Mononuclear cell (primary cell): Measurements from ENCODE around the gene CKM. TPM values are rescaled to one million over a fixed set of nuclear protein-coding genes. Genes with fewer than 3 reads are reported as not detected.

Experiments
- H3K27me3 ChIP-seq: 2 replicates; pipeline ENCODE4 v1.6.0; 2011; ENCODE audit warnings: low read length, control low read depth; ENCODE audit not compliant: insufficient read depth
- H3K4me1 ChIP-seq: 2 replicates; pipeline ENCODE4 v1.5.1; 2011; ENCODE audit warnings: mild to moderate bottlenecking, low read length, control low read depth; ENCODE audit not compliant: insufficient read depth
- H3K4me3 ChIP-seq: 2 replicates; pipeline ENCODE4 v1.5.1; 2011; ENCODE audit warnings: mild to moderate bottlenecking, low read length, moderate library complexity
- H3K9me3 ChIP-seq: 2 replicates; pipeline ENCODE4 v1.5.1; 2011; ENCODE audit warnings: low read depth, mild to moderate bottlenecking, control low read depth, low read length
- total RNA-seq: library from RNA; depleted of rRNA; stranded (reverse); fragments of >200 nt; gene quantifications from one replicate; pipeline ENCODE4 v1.2.3, GENCODE V29; 2012

CKM gene
- total RNA-seq, 1 donor, result not detected

DNA sequence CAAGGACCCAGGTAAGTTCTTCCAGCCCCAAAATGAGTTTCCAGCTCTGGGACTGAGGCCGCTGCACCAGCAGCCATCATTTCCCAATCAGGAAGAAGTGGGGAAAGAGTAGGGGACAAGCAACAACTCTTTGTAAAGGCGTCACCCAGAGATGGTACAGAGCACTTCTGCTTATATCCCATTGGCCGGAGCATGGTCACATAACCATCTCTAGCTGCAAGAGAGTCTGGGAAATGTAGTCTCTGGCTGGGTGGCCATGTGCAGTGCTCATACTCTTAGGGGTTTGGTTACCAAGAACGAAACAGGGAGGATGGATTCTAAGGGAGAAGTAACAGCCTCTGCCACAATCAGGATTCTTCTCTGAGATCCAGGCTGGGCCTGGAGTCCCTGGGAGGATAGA, 26.3 kb downstream of the CKM start:
- Histone ChIP-seq H3K9me3 (no peaks in the 10 kb centered on the region), H3K4me1 (peaks cover 7% of the 10 kb centered on the region), H3K27me3 (no peaks in the 10 kb centered on the region), H3K4me3 (no peak overlapping the region)

DNA sequence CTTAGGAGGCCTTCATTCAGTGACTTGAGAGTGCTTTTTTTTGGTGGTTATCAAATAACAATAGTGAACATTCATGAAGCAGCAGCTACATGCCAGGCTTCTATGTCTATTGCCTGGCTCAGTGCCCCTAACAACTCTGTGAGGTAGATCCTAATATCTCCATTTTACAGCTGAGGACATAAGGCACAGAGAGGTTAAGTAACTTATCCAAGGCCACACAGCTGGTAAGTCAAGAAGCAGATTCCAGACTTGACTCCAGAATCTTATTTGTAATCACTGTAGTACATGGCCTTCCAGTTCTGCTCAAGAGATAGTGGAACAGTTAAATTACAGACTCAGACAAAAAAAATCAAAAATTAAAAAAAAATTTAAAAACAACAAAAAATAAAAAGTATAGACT, 26.8 kb downstream of the CKM start:
- H3K27me3 ChIP-seq, result no peaks in the 10 kb centered on the region
- peaks cover 7% of the 10 kb centered on the region for H3K4me1 ChIP-seq
- no peak overlapping the region for H3K4me3 ChIP-seq
- no peaks in the 10 kb centered on the region for H3K9me3 ChIP-seq

DNA sequence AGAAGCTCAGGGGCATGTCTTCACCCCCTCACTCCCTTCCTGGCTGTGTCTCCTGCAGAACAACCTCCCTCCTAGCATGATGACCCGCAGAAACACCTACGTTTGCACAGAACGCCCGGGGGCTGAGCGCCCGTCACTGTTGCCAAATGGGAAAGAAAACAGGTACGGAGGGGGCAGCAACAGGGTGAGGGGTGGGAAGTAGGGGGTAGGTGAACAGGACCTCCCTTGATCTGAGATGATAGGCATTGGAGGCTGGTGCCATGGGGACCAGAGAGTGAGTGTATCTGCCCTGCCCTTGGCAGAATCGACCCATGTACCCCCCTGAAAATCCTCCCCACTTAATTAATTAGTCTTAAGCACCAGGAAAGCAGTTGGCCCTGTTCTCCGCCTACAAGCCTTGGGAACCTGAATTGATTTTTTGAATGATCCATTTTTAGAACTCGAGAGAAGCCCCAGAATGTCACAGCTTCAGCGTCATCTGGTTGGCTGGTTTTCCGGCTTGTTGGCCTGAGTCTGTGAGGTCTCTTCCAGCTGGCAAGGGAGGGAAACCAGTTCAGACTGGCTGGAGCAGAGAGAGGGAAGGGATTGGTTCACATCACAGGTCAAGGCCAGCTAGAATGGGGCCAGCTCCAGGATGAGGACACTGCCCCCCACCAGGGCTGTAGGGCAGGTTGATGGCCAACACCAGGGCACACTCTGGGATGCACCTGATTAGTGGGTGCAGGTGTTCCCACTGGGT, 28.2 kb downstream of the CKM start:
- Histone ChIP-seq H3K27me3 (no peaks in the 10 kb centered on the region), H3K4me1 (peaks cover 7% of the 10 kb centered on the region), H3K4me3 (no peak overlapping the region), H3K9me3 (no peaks in the 10 kb centered on the region)

DNA sequence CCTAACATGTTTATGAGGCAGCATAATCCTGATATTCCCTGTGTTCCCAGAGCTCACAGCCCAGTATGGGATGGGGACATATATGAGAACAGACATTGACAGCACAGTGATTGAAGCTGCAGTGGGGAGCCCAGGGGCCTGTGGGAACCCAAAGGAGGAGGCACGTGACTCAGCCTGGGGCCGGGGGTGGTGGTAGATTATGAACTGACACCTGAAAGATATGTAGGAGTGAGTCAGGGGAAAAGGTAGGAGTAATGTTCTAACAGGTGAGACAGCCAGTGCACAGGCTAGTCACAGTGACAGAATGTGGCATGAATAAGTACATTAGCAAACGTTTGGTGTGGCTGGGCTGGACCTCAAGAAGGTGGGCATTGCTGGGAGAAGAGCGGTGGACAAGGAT, 29.0 kb downstream of the CKM start:
- Histone ChIP-seq H3K9me3 (no peaks in the 10 kb centered on the region), H3K4me3 (no peak overlapping the region), H3K27me3 (no peaks in the 10 kb centered on the region), H3K4me1 (peaks cover 7% of the 10 kb centered on the region)

DNA sequence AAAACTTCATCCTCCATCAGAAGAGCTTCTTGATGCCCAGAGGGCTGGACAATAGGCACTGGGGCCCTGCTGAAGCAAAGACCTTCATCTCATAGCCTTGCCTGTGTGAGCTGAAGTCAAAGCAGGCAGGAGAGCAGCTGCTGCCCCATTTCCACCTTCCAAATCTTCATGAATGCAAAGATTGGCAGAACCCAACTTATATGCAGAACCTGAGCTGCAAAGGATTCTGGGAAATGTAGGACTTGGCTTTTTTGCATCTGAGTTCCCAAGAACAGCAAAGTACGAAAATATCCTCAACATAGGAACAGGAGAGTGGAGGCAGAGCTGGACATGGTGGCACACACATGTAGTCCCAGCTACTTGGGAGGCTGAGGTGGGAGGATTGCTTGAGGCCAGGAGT, 30.8 kb downstream of the CKM start:
- Histone ChIP-seq H3K4me1 (peaks cover 7% of the 10 kb centered on the region), H3K27me3 (no peaks in the 10 kb centered on the region), H3K9me3 (no peaks in the 10 kb centered on the region), H3K4me3 (no peak overlapping the region)

DNA sequence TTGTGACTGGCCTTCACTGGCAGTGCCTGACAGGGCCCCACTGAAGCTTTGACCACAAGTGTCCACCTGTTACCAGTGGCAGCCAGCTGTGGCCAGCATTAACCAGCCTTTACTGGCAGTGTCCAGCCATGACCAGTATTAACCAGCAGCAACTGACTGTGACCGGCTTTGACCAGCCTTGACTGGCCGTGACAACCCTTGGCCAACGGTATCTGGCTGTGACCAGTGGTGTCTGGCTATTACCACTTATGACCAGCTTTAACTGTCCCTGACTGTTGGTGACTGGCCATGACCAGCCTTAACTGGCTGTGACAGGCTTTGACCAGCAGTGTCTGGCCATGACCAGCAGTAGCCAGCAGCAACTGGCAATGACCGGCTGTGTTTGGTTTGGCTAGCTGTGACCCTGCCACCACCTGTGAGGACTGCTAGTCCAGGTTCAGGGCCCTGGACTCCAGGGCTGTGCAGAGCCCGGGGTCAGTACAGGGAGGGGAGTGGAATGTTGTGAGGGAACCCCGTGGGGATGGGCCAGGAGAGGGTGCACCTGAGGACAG, 32.2 kb downstream of the CKM start:
- Histone ChIP-seq H3K4me3 (no peak overlapping the region), H3K27me3 (no peaks in the 10 kb centered on the region), H3K4me1 (no peaks in the 10 kb centered on the region), H3K9me3 (no peaks in the 10 kb centered on the region)

DNA sequence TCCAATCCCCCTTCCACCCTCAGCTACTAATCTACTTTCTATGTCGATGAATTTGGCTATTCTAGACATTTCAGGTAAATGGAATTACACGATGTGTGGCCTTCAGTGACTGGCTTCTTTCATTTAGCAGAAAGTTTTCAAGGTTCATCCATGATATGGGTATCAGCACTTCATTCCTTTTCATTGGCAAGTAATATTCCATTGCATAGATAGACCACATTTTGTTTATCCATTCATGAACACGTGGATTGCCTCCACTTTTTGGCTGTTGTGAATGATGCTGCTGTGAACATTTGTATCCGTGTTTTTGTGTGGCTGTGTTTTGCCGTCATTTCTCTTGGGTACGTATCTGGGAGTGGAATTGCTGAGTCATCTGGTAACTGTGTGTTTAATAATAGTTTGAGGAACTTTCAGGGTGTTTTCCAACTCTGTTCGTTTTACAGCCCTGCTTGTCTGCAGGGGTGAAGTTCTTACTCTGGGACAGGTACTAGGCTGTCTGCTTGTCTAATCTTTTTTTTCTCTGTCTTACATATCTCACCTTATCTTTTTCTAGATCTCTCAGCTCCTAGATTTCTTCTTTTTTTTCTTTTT, 39.1 kb downstream of the CKM start:
- Histone ChIP-seq H3K4me1 (peaks cover 16% of the 10 kb centered on the region), H3K4me3 (no peak overlapping the region), H3K9me3 (no peaks in the 10 kb centered on the region), H3K27me3 (no peaks in the 10 kb centered on the region)

DNA sequence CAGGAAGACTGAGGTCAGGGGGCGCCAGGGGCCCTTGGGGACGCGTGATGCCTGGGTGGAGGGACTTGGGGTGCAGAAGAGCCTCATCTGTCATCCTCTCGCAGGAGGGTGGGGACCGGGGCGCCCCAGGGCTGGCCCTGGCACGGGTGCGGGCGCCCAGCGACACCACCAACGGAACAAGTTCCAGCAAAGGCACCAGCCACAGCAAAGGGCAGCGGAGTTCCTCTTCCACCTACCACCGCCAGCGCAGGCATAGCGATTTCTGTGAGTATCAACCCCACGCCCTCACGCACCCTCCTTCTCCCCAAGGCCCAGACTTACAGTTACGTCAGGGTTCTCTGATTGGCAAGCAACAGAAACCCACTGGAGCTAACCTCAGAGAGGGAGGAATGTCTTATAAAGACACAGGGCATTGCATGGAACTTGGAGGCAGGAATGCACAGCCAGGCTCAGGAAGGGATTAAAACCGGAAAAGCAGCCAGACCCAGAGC, 42.2 kb downstream of the CKM start:
- peaks cover 16% of the 10 kb centered on the region for H3K4me1 ChIP-seq
- no peaks in the 10 kb centered on the region for H3K9me3 ChIP-seq
- no peak overlapping the region for H3K4me3 ChIP-seq
- H3K27me3 ChIP-seq, result no peaks in the 10 kb centered on the region

DNA sequence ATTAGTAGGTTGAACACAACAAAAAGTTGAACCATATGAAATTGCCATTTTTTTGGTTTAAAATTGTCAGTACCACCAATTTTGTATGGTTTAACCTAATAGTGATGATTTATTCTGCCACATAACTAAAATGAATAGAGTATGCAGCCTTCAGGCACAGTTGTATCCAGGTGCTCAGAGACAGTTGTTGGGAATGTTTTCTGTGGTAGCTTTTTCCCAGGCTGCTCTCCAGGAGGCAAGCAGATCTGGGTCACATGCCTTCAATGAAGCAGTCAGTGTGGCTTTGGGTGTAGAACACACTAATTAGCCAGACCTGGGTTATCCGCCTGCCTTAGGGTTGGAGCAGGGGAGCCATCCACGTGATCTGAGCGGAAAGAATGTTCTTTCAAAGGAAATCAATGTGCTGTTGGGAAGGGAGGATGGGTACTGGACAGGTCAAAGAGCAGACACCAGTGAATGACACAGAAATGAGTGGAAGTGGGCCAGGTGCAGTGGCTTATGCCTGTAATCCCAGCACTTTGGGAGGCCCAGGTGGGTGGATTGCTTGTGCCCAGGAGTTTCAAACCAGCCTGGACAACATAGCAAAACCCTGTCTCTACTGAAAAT, 43.0 kb downstream of the CKM start:
- Histone ChIP-seq H3K27me3 (no peaks in the 10 kb centered on the region), H3K4me3 (no peak overlapping the region), H3K9me3 (no peaks in the 10 kb centered on the region), H3K4me1 (peaks cover 16% of the 10 kb centered on the region)

DNA sequence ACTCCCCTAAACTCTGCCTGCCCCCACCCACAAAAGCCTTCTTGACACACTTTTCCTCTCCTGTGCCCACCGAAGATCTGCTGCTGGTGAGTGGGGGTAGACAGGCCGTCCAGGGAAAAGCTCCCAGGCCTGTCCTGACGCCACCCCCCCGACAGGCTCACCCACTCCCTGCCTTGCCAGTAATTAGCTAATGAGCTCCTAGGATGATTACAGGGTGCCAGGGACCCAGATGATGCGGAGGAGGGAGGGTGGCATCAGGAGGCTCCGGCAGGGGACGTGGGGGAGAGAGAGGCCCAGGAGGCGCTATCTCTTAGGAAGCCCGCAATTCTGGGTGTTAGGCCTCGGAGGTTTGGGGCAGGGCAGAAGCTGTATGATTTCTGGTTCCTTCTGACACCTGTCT, 44.6 kb downstream of the CKM start:
- H3K9me3 ChIP-seq, result no peaks in the 10 kb centered on the region
- H3K4me3 ChIP-seq, result no peak overlapping the region
- no peaks in the 10 kb centered on the region for H3K27me3 ChIP-seq
- peaks cover 5% of the 10 kb centered on the region for H3K4me1 ChIP-seq

DNA sequence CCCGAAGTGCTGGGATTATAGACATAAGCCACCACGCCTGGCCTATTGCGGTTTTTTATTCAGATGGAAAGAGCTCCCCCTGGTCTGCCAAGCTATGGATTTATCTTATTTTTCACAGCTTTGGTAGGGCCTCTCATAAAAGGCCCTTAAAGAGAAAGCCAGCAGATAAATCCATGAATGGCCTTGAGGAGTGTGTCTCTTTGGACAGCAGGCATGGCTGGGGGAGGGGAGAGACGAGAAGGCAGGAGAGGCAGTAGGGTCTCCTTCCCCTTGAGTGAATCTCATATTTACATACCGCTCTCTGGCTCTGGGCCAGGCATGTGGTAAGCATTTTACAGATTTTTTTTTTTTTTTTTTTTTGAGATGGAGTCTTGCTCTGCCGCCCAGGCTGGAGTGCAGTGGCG, 46.4 kb downstream of the CKM start:
- Histone ChIP-seq H3K27me3 (no peaks in the 10 kb centered on the region), H3K4me1 (no peaks in the 10 kb centered on the region), H3K9me3 (no peaks in the 10 kb centered on the region), H3K4me3 (no peak overlapping the region)

DNA sequence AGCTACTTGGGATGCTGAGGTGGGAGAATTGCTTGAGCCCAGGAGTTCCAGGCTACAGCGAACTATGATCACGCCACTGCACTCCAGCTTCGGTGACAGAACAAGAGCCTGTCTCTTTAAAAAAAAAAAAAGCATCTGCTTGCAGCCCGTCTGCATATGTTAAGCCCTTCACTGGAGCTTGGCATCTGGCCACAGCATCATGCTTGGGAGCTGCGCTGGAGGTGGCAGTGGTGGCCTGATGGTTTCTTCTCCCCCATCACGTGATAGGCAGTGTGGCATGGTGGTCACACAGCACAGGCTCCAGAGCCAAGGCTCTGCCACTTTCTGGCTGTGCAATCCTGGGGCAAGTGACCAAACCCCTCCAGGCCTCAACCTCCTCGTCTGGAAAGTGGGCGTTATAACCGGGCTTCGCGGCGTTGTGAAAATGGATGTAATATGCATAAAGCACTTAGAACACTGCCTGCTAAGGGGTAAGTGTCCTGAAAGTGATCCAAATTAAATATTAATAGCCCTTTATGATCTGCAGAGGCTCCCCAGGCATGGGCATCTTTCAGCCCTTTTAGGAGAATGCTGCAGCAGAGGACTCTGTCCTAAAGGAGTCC, 47.2 kb downstream of the CKM start:
- no peaks in the 10 kb centered on the region for H3K9me3 ChIP-seq
- H3K27me3 ChIP-seq, result no peaks in the 10 kb centered on the region
- no peak overlapping the region for H3K4me3 ChIP-seq
- no peaks in the 10 kb centered on the region for H3K4me1 ChIP-seq

DNA sequence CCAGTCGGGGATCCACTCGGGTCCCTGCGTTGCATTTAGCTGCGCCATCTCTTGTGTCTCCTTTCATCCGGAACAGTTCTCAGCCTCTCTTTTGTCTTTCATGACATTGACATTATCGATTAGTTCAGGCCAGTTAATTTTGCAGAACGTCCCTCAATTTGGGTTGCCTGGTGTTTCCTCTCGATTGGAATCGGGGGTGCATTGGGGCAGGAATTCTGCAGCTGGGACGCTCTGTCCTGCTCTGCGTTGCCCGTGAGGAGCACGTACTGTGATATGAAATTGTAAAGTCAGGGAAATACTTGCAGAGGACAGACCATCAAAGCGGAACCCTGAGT, 49.2 kb downstream of the CKM start:
- no peaks in the 10 kb centered on the region for H3K9me3 ChIP-seq
- H3K4me1 ChIP-seq, result no peaks in the 10 kb centered on the region
- no peak overlapping the region for H3K4me3 ChIP-seq

DNA sequence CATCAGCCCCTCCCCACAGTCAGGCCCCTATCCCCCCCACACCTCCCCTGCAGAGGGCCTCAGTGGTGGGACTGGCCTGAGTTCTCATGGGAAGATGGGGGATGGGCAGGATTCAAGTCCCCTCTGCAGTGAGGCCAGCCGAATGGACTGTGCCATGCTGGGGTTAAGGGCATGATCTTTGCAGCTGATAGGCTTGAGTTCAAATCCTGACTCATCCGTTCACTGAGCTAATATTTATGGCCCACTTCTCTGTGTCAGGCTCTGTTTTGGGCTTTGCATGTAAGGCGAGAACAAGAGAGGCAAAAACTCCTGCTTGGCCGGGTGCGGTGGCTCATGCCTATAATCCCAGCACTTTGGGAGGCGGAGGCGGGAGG, 51.0 kb downstream of the CKM start:
- H3K4me3 ChIP-seq, result no peak overlapping the region
- H3K9me3 ChIP-seq, result no peaks in the 10 kb centered on the region
- H3K27me3 ChIP-seq, result no peaks in the 10 kb centered on the region
- H3K4me1 ChIP-seq, result no peaks in the 10 kb centered on the region

More for the DNA sequence above, 49.2 kb downstream of the CKM start:
- H3K27me3 ChIP-seq, result no peaks in the 10 kb centered on the region

DNA sequence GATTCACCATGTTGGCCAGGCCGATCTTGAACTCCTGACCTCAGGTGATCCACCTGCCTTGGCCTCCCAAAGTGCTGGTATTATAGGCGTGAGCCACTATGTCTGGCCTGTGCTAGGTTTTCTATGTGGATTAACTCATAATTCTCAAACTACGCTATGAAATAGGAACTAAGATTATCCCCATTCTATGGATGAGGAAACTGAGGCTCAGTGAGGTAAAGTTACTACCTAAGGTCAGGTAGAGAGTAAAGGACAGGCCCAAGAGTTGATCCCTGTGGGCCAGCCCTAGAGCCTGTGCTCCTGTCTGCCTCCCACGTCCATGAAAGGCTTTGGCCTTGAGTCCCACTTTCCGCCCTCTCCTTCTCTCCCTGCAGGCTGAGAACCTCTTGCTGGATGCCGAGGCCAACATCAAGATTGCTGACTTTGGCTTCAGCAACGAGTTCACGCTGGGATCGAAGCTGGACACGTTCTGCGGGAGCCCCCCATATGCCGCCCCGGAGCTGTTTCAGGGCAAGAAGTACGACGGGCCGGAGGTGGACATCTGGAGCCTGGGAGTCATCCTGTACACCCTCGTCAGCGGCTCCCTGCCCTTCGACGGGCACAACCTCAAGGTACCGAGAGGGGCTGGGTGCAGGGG, 51.5 kb downstream of the CKM start:
- Histone ChIP-seq H3K4me1 (no peaks in the 10 kb centered on the region), H3K9me3 (no peaks in the 10 kb centered on the region), H3K27me3 (no peaks in the 10 kb centered on the region), H3K4me3 (no peak overlapping the region)
